Colonic mucosa (tissue), 4 donors: ENCODE results near the gene HHIP. TPM values are rescaled to one million over a fixed set of nuclear protein-coding genes. Genes with fewer than 3 reads are reported as not detected.

Experiments used
- DNase-seq: peaks from one replicate; pipeline ENCODE4 v3.0.0-alpha.2; 2020
- H3K27ac ChIP-seq: fragments of 200-600 bp; one replicate; pipeline ENCODE4 v1.8.0; 2021
- H3K27me3 ChIP-seq: fragments of 200-600 bp; one replicate; pipeline ENCODE4 v1.8.0; 2021
- H3K36me3 ChIP-seq: fragments of 200-600 bp; one replicate; pipeline ENCODE4 v1.8.0; 2021
- H3K4me1 ChIP-seq: fragments of 200-600 bp; one replicate; pipeline ENCODE4 v1.8.0; 2021; ENCODE audit warnings: mild to moderate bottlenecking
- H3K4me3 ChIP-seq: fragments of 200-600 bp; one replicate; pipeline ENCODE4 v1.8.0; 2021
- H3K9ac ChIP-seq, 2 donors: one replicate each; pipeline ENCODE4 v1.7.0; 2013; ENCODE audit warnings: control low read depth in 2 of 2, low read depth in 2 of 2, low read length in 2 of 2
- H3K9me3 ChIP-seq: fragments of 200-600 bp; one replicate; pipeline ENCODE4 v1.8.0; 2021
- intact Hi-C: fragments of 100-400 bp; cut with DNase I; formaldehyde crosslinking; loops from one replicate; pipeline ENCODE4 v1.14.1; 2022
- total RNA-seq, 2 donors: library from RNA; stranded (reverse); fragmentation: NEBNext Ultra II Directional in 1 of 2; extraction: Animal tissue kit (Norgen Biotek cat#: 25700) in 1 of 2; gene quantifications; one replicate each; pipeline ENCODE4 v1.2.1, GENCODE V29; 2021
- TF ChIP-seq, protein P1 (sequence below): fragments of 200-600 bp; IDR thresholded peaks from one replicate; pipeline ENCODE4 v1.8.0; 2022; ENCODE audit warnings: antibody characterized with exemption, mild to moderate bottlenecking
- donor health status: healthy.
- donor health status: DM: no; HTN: no; CAD: no.
- donor health status: DM: no; HTN: no; CAD: no.

Gene HHIP
- total RNA-seq, 2 donors from 2014 or later: 4.2 to 5.9 TPM

DNA sequence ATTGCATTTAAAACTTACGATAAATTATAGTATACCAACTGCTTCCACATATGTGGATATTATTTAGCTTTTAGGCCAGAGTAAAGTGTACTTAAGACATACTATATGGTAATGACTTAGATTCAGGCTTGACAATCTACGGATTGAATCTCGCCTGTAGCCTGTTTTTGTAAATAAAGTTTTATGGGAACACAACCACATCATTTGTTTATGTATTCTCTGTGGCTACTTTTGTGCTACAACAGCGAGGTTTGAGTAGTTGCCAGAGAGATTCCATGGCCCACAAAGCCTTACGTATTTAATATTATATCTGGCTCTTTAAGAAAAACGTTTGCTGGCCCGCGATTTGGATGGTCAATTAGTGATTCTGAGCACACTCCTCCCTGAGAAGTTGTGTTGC lies 37.6 kb downstream of the HHIP start:
- no peak overlapping the region for H3K9ac ChIP-seq
- H3K36me3 ChIP-seq: no peaks in the 10 kb centered on the region
- no peaks in the 10 kb centered on the region for H3K4me1 ChIP-seq
- no peak overlapping the region for H3K4me3 ChIP-seq
- intact Hi-C loops: no loop called here
- no peak overlapping the region for H3K27ac ChIP-seq
- H3K27me3 ChIP-seq: no peaks in the 10 kb centered on the region
- DNase-seq: no peak
- H3K9me3 ChIP-seq: no peaks in the 10 kb centered on the region
- TF ChIP-seq, protein P1, sequence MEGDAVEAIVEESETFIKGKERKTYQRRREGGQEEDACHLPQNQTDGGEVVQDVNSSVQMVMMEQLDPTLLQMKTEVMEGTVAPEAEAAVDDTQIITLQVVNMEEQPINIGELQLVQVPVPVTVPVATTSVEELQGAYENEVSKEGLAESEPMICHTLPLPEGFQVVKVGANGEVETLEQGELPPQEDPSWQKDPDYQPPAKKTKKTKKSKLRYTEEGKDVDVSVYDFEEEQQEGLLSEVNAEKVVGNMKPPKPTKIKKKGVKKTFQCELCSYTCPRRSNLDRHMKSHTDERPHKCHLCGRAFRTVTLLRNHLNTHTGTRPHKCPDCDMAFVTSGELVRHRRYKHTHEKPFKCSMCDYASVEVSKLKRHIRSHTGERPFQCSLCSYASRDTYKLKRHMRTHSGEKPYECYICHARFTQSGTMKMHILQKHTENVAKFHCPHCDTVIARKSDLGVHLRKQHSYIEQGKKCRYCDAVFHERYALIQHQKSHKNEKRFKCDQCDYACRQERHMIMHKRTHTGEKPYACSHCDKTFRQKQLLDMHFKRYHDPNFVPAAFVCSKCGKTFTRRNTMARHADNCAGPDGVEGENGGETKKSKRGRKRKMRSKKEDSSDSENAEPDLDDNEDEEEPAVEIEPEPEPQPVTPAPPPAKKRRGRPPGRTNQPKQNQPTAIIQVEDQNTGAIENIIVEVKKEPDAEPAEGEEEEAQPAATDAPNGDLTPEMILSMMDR: no peak

DNA sequence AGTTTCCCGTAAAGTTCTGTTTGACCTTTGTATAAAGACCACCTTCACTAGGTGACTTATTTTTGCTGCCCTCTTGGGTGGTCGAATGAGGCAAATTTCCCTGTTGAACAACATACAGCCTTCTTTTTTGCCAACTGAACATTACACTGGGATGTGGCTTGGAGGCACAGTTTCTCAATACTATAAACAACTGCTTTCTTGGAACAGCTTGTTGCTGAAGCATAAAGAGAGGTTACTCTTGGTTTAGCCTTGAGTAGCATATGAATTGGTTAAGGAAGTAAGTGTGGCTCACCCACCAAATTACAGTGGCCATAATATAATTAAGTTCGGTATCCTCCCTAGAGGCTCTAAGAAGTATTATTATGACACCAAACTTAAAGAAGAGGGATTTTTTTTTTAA lies 40.0 kb downstream of the HHIP start:
- Histone ChIP-seq H3K9ac (no peak overlapping the region), H3K27me3 (no peaks in the 10 kb centered on the region)
- no peak for DNase-seq

DNA sequence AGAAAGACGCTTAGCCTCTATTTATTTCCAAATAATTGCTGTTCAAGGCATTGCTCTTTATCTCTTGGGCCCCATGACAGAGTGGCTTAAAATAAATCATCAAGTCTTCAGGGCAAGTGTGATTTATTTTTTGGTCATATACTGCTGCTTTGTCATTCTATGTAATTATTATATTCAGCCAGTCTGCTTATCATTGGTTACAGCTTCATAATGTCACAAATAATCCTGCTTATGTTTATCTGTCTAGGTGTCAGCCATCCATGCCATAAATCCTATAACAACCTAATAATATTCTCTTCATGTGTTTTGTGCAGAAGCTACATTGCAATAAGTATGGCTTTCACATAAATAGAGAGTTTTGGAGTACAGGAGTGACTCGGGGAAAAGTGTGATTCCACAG lies 41.0 kb downstream of the HHIP start:
- Histone ChIP-seq H3K27ac (no peak overlapping the region), H3K27me3 (no peaks in the 10 kb centered on the region), H3K4me1 (no peaks in the 10 kb centered on the region), H3K4me3 (no peak overlapping the region), H3K9me3 (no peaks in the 10 kb centered on the region), H3K36me3 (no peaks in the 10 kb centered on the region), H3K9ac (no peak overlapping the region)
- TF ChIP-seq, protein P1: no peak
- DNase-seq: no peak
- intact Hi-C loops: no loop called here

More for the DNA sequence above, 40.0 kb downstream of the HHIP start:
- no peaks in the 10 kb centered on the region for H3K9me3 ChIP-seq
- intact Hi-C loops: no loop called here
- H3K27ac ChIP-seq: no peak overlapping the region
- TF ChIP-seq, protein P1: no peak
- no peak overlapping the region for H3K4me3 ChIP-seq
- H3K4me1 ChIP-seq: no peaks in the 10 kb centered on the region
- no peaks in the 10 kb centered on the region for H3K36me3 ChIP-seq

DNA sequence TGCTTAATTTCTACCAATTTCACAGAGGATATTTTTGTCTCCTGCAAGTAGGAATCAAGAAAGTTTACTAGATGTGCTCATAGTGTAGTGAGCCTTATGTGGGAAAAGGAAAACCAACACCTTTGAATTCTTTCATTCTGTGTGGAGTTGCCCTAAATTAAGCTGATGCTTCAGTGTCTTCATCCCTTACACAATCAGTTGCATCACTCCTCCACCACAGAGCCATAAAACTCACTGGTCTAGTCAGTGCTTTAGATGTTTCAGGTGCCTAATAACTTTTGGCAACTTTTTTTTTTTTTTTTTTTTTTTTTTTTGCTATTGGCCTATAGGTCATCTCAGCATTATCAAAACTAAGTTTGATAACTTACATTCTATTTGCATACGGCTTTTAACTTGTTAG lies 41.5 kb downstream of the HHIP start:
- no peak overlapping the region for H3K4me3 ChIP-seq
- DNase-seq: no peak
- H3K36me3 ChIP-seq: no peaks in the 10 kb centered on the region
- H3K9me3 ChIP-seq: no peaks in the 10 kb centered on the region
- no peak overlapping the region for H3K27ac ChIP-seq
- intact Hi-C loops: no loop called here
- H3K9ac ChIP-seq: no peak overlapping the region
- TF ChIP-seq, protein P1: no peak
- H3K4me1 ChIP-seq: no peaks in the 10 kb centered on the region
- no peaks in the 10 kb centered on the region for H3K27me3 ChIP-seq

DNA sequence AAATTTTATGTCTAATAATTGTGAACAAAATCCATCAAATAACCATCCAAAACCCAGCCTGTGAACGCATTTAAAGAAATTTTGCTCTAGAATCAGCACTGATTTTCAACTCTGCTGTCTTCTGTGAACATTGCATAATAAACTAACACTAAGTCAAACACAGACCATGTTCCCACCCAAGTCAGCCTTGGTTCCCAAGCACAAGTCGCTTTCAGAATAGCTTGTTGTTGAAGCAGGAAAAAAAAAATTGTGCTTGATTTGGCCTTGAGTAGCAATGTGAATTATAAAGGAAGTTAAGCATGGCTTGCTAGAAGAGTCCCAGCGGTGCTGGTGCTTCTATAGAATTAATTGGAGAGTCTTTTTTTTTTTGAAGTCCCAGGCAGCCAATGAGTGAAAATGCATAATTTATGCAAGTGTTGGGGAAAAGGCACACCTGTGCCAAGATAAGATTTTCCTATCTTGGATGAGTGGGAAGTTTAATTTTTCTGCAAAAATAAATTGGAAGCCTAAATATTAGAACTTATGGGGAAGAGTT lies 42.1 kb downstream of the HHIP start:
- no peaks in the 10 kb centered on the region for H3K36me3 ChIP-seq
- no peak overlapping the region for H3K9ac ChIP-seq
- no peak for DNase-seq
- intact Hi-C loops: no loop called here
- no peaks in the 10 kb centered on the region for H3K9me3 ChIP-seq
- H3K27ac ChIP-seq: no peak overlapping the region
- H3K4me3 ChIP-seq: no peak overlapping the region
- H3K27me3 ChIP-seq: no peaks in the 10 kb centered on the region
- H3K4me1 ChIP-seq: no peaks in the 10 kb centered on the region
- TF ChIP-seq, protein P1: no peak

DNA sequence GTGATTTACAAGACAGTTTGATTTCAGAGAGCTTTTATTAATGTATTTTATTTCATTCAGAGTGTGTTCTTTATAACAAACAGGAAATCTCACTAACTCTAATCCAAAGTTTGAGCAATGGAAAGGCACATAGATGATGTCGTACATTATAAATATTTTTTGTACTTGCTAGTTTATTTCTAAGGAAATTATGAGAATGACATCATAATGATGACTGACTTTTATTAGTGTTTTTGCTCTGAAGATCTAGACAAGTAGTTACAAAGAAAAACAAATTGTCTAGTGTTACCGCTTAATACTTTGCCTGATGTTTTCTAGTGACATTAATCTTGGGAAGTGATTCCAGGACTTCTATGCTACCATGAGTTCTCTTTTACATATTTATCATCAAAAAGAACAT lies 43.2 kb downstream of the HHIP start:
- Histone ChIP-seq H3K27me3 (no peaks in the 10 kb centered on the region), H3K36me3 (no peaks in the 10 kb centered on the region), H3K4me1 (no peaks in the 10 kb centered on the region), H3K4me3 (no peak overlapping the region), H3K9ac (no peak overlapping the region), H3K27ac (no peak overlapping the region), H3K9me3 (no peaks in the 10 kb centered on the region)
- no peak for DNase-seq
- intact Hi-C loops: no loop called here
- TF ChIP-seq, protein P1: no peak
